Mesenchymal stem cell (in vitro differentiated cells and primary cell): ENCODE measurements around the gene RNF121.

ENCODE experiments used
- DNase-seq: peaks from one replicate; pipeline ENCODE4 v3.0.0-alpha.2; 2013
- H2AFZ ChIP-seq: one replicate; pipeline ENCODE4 v1.6.1; 2013; ENCODE audit warnings: low read depth, mild to moderate bottlenecking, control low read depth, inconsistent platforms, low read length, moderate library complexity
- H2AK5ac ChIP-seq: 2 replicates; pipeline ENCODE4 v1.6.1; 2013; ENCODE audit warnings: low read length, moderate library complexity, mild to moderate bottlenecking, inconsistent platforms; ENCODE audit not compliant: severe bottlenecking
- H2BK120ac ChIP-seq: one replicate; pipeline ENCODE4 v1.6.1; 2013; ENCODE audit warnings: low read depth, mild to moderate bottlenecking, inconsistent platforms, low read length, moderate library complexity
- H2BK12ac ChIP-seq, 2 experiments: one replicate each; pipeline ENCODE4 v1.6.1; 2013; ENCODE audit warnings: inconsistent platforms in 2 of 2, low read length in 2 of 2, mild to moderate bottlenecking in 2 of 2, moderate library complexity in 2 of 2, control low read depth in 1 of 2
- H2BK15ac ChIP-seq: one replicate; pipeline ENCODE4 v1.6.1; 2013; ENCODE audit warnings: mild to moderate bottlenecking, low read depth, inconsistent platforms; ENCODE audit not compliant: poor library complexity, severe bottlenecking
- H2BK5ac ChIP-seq: 2 replicates; pipeline ENCODE4 v1.6.1; 2013; ENCODE audit warnings: low read depth, mild to moderate bottlenecking, low read length, control low read depth, inconsistent platforms; ENCODE audit not compliant: poor library complexity, severe bottlenecking
- H3K14ac ChIP-seq, 2 experiments: one replicate each; pipeline ENCODE4 v1.6.1; 2013; ENCODE audit warnings: inconsistent platforms in 2 of 2, low read length in 2 of 2, control low read depth in 1 of 2, mild to moderate bottlenecking in 1 of 2, moderate library complexity in 1 of 2
- H3K18ac ChIP-seq, 2 experiments: one replicate each; pipeline ENCODE4 v1.6.1; 2013; ENCODE audit warnings: inconsistent platforms in 2 of 2, low read length in 2 of 2, control low read depth in 1 of 2, low read depth in 1 of 2, mild to moderate bottlenecking in 1 of 2
- H3K23ac ChIP-seq, 2 experiments: one replicate each; pipeline ENCODE4 v1.6.1; 2013; ENCODE audit warnings: inconsistent platforms in 2 of 2, low read length in 2 of 2, mild to moderate bottlenecking in 2 of 2, moderate library complexity in 2 of 2, control low read depth in 1 of 2
- H3K27ac ChIP-seq: 2 replicates; pipeline ENCODE4 v1.5.1; 2013; ENCODE audit warnings: mild to moderate bottlenecking, moderate library complexity, low read length, control low read depth, inconsistent platforms; ENCODE audit not compliant: poor library complexity, severe bottlenecking
- H3K27me3 ChIP-seq, 2 experiments: 2 replicates each; pipeline versions ENCODE4 v1.6.1 to v1.7.0; 2013; ENCODE audit warnings: low read length in 2 of 2, mild to moderate bottlenecking in 2 of 2, moderate library complexity in 2 of 2, control low read depth in 1 of 2, inconsistent platforms in 1 of 2; ENCODE audit not compliant: control insufficient read depth in 1 of 2, insufficient read depth in 1 of 2
- H3K36me3 ChIP-seq, 2 experiments: 2 replicates each; pipeline versions ENCODE4 v1.6.1 to v1.7.0; 2013; ENCODE audit warnings: low read length in 2 of 2, control low read depth in 1 of 2, inconsistent platforms in 1 of 2, low read depth in 1 of 2, mild to moderate bottlenecking in 1 of 2; ENCODE audit not compliant: insufficient read depth in 2 of 2, control insufficient read depth in 1 of 2
- H3K4ac ChIP-seq, 2 experiments: one replicate each; pipeline ENCODE4 v1.6.1; 2013; ENCODE audit warnings: inconsistent platforms in 2 of 2, low read length in 2 of 2, mild to moderate bottlenecking in 2 of 2, moderate library complexity in 2 of 2, control low read depth in 1 of 2, low read depth in 1 of 2
- H3K4me1 ChIP-seq: 2 replicates; pipeline ENCODE4 v1.6.1; 2013; ENCODE audit warnings: low read depth, low read length, control low read depth; ENCODE audit not compliant: control insufficient read depth, insufficient read depth
- H3K4me2 ChIP-seq: 2 replicates; pipeline ENCODE4 v1.6.1; 2013; ENCODE audit warnings: low read length, mild to moderate bottlenecking, inconsistent platforms; ENCODE audit not compliant: poor library complexity, severe bottlenecking
- H3K4me3 ChIP-seq, 2 experiments: 2 replicates each; pipeline versions ENCODE4 v1.5.1 to v1.7.0; 2013; ENCODE audit warnings: low read length in 2 of 2, mild to moderate bottlenecking in 2 of 2, control low read depth in 1 of 2, low read depth in 1 of 2; ENCODE audit not compliant: insufficient read depth in 1 of 2
- H3K79me1 ChIP-seq: replicated peaks from 2 replicates; pipeline ENCODE4 v1.6.1; 2013; ENCODE audit warnings: mild to moderate bottlenecking, control low read depth, low read length, inconsistent platforms; ENCODE audit not compliant: poor library complexity, severe bottlenecking
- H3K9ac ChIP-seq: 2 replicates; pipeline ENCODE4 v1.7.0; 2013; ENCODE audit warnings: mild to moderate bottlenecking, low read length, moderate library complexity
- H3K9me3 ChIP-seq: 2 replicates; pipeline ENCODE4 v1.7.0; 2013; ENCODE audit warnings: mild to moderate bottlenecking, low read length; ENCODE audit not compliant: control insufficient read depth
- H4K8ac ChIP-seq: one replicate; pipeline ENCODE4 v1.6.1; 2013; ENCODE audit warnings: inconsistent platforms, mild to moderate bottlenecking, low read length, moderate library complexity
- H4K91ac ChIP-seq: one replicate; pipeline ENCODE4 v1.6.1; 2013; ENCODE audit warnings: mild to moderate bottlenecking, low read length, inconsistent platforms
- WGBS: methylation state at CpG from one replicate; pipeline ENCODE4 v1.1.7; 2013; ENCODE audit warnings: mixed read lengths; 5-methylcytosine and 5-hydroxymethylcytosine counted together

RNF121 gene

DNA sequence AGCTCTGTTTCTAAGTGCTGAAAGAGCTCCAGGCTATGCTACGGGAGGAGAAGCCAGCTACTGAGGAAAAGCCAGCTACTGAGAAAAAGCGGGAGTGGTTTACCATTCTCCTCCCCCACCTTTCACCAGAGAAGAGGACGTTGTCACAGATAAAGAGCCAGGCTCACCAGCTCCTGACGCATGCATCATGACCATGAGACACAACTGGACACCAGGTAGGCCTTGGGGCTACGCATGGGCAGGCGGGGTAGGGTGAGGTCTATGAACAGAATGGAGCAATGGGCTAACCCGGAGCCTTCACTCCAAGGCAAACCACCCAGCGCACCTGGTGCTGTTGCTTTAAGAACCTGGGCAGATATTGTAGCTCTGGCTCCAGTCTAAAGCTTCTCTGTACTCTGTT is 71.0 kb downstream of the RNF121 start:
- WGBS = 93% methylated on average over 8 of the region's 8 CpGs
- Histone ChIP-seq H4K91ac (no peak overlapping the region), H2BK12ac (no peak overlapping the region), H4K8ac (no peak overlapping the region), H2AFZ (no peak overlapping the region), H3K79me1 (peaks cover 35% of the 10 kb centered on the region), H3K9ac (peak overlapping the region; percentile 7), H3K36me3 (peaks cover 46 to 85% of the 10 kb centered on the region in 2 experiments), H3K4me1 (peaks cover 27% of the 10 kb centered on the region), H3K9me3 (no peaks in the 10 kb centered on the region), H3K4me2 (no peak overlapping the region), H3K4ac (no peak overlapping the region), H3K14ac (no peak overlapping the region), H3K27me3 (no peaks in the 10 kb centered on the region), H3K27ac (peak overlapping the region; percentile 21), H2BK5ac (no peak overlapping the region), H3K4me3 (peak overlapping the region in 1 of 2 experiments; percentile 3), H3K18ac (no peak overlapping the region), H3K23ac (no peak overlapping the region), H2BK15ac (no peak overlapping the region), H2BK120ac (no peak overlapping the region), H2AK5ac (no peak overlapping the region)
- DNase-seq = no peak

DNA sequence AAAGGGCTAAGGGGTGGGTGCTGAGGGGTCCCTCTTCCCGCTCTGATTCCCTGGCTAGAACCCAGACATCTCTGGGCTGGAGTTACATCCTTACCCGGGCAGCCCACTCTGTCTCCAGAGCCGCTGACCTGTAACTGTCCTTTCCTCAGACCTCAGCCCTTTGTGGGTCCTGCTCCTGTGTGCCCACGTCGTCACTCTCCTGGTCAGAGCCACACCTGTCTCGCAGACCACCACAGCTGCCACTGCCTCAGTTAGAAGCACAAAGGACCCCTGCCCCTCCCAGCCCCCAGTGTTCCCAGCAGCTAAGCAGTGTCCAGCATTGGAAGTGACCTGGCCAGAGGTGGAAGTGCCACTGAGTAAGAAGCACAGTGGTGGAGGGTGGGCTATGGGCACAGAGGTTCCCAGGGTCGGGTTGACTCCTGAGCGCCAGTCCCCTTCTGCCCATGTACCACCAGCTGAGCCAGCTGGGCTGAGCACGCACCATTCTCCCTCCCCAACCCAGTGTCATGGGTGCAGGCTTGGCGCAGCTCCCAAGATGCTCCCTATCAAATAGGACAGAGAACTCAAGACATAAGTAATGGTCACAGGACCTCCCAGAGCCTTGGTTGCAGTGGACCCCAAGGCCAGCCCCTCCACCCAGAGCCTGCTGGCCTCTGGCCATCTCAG is 71.5 kb downstream of the RNF121 start:
- WGBS = 95% methylated on average over 10 of the region's 10 CpGs
- Histone ChIP-seq H2BK120ac (no peak overlapping the region), H3K4me2 (no peak overlapping the region)

DNA sequence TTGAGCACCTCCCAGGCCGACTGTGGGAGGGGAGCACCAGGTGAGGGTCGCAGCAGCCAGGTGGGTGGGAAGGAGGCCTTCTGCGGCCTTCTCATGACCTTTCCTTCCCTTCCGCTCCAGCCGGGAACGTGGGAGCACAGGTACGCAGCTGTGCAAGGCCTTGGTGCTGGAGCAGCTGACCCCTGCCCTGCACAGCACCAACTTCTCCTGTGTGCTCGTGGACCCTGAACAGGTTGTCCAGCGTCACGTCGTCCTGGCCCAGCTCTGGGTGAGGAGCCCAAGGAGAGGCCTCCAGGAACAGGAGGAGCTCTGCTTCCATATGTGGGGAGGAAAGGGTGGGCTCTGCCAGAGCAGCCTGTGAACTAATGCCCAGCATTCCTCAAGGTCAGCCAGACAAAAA is 72.4 kb downstream of the RNF121 start:
- no peak overlapping the region for H2AK5ac ChIP-seq
- WGBS = 99% methylated on average over 11 of the region's 11 CpGs

More for the DNA sequence above, 71.5 kb downstream of the RNF121 start:
- H2AK5ac ChIP-seq = no peak overlapping the region
- no peak overlapping the region for H3K18ac ChIP-seq
- no peak overlapping the region for H4K8ac ChIP-seq
- no peak overlapping the region for H3K4ac ChIP-seq
- H2BK15ac ChIP-seq = no peak overlapping the region
- no peaks in the 10 kb centered on the region for H3K9me3 ChIP-seq
- H2BK5ac ChIP-seq = no peak overlapping the region
- H3K4me1 ChIP-seq = peaks cover 32% of the 10 kb centered on the region
- H3K23ac ChIP-seq = no peak overlapping the region
- H4K91ac ChIP-seq = no peak overlapping the region
- H3K14ac ChIP-seq = no peak overlapping the region
- peaks cover 35% of the 10 kb centered on the region for H3K79me1 ChIP-seq
- H3K9ac ChIP-seq = no peak overlapping the region
- no peak overlapping the region for H3K4me3 ChIP-seq
- H2BK12ac ChIP-seq = no peak overlapping the region
- H3K27ac ChIP-seq = no peak overlapping the region
- H3K27me3 ChIP-seq = no peaks in the 10 kb centered on the region
- no peak for DNase-seq
- H3K36me3 ChIP-seq = peaks cover 51 to 87% of the 10 kb centered on the region in 2 experiments
- H2AFZ ChIP-seq = no peak overlapping the region

DNA sequence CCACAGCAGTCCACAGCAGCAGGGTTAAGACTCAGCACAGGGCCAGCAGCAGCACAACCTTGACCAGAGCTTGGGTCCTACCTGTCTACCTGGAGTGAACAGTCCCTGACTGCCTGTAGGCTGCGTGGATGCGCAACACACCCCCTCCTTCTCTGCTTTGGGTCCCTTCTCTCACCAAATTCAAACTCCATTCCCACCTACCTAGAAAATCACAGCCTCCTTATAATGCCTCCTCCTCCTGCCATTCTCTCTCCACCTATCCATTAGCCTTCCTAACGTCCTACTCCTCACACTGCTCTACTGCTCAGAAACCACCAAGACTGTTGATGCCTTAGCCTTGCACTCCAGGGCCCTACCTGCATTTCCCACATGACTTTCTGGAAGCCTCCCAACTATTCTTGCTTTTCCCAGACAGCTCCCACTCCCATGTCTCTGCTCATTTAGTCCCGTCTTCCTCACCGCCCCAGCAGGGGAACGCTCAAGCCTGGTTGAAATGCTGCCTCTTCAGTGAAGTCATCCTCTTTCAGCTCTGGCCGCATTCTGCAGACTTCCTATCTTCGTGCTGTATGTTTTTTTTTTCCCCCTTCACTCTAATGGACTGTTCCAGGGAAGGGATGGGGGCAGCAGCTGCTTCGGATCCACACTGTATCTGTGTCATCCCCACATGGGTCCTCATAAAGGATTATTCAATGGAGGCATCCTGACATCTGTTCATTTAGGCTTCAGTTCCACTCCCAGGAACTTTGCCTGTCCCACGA is 73.2 kb downstream of the RNF121 start:
- H2BK120ac ChIP-seq = no peak overlapping the region
- H2AK5ac ChIP-seq = no peak overlapping the region
- no peak overlapping the region for H3K23ac ChIP-seq
- H3K4me3 ChIP-seq = no peak overlapping the region
- H3K27ac ChIP-seq = peak overlapping the region; percentile 27
- H2BK5ac ChIP-seq = no peak overlapping the region
- no peak overlapping the region for H2BK12ac ChIP-seq
- H3K4ac ChIP-seq = no peak overlapping the region
- no peak overlapping the region for H3K14ac ChIP-seq
- H2AFZ ChIP-seq = no peak overlapping the region
- 86% methylated on average over 10 of the region's 10 CpGs for WGBS
- H3K79me1 ChIP-seq = peaks cover 24% of the 10 kb centered on the region
- H3K9ac ChIP-seq = no peak overlapping the region
- no peak overlapping the region for H3K4me2 ChIP-seq
- peaks cover 32% of the 10 kb centered on the region for H3K4me1 ChIP-seq
- H2BK15ac ChIP-seq = no peak overlapping the region
- no peak overlapping the region for H3K18ac ChIP-seq
- H4K8ac ChIP-seq = no peak overlapping the region
- H3K36me3 ChIP-seq = peaks cover 65 to 89% of the 10 kb centered on the region in 2 experiments
- H3K9me3 ChIP-seq = no peaks in the 10 kb centered on the region
- no peak overlapping the region for H4K91ac ChIP-seq
- no peak for DNase-seq
- H3K27me3 ChIP-seq = no peaks in the 10 kb centered on the region

More for the DNA sequence above, 72.4 kb downstream of the RNF121 start:
- H3K36me3 ChIP-seq = peaks cover 58 to 88% of the 10 kb centered on the region in 2 experiments
- H3K4me3 ChIP-seq = no peak overlapping the region
- no peak overlapping the region for H3K27ac ChIP-seq
- H3K4me2 ChIP-seq = no peak overlapping the region
- no peak overlapping the region for H2BK120ac ChIP-seq
- peaks cover 32% of the 10 kb centered on the region for H3K4me1 ChIP-seq
- no peaks in the 10 kb centered on the region for H3K27me3 ChIP-seq
- H2AFZ ChIP-seq = no peak overlapping the region
- H3K9ac ChIP-seq = no peak overlapping the region
- no peak overlapping the region for H3K4ac ChIP-seq
- H4K91ac ChIP-seq = no peak overlapping the region
- H3K18ac ChIP-seq = no peak overlapping the region
- no peaks in the 10 kb centered on the region for H3K9me3 ChIP-seq
- H2BK5ac ChIP-seq = no peak overlapping the region
- peaks cover 29% of the 10 kb centered on the region for H3K79me1 ChIP-seq
- H4K8ac ChIP-seq = no peak overlapping the region
- DNase-seq = no peak
- no peak overlapping the region for H2BK15ac ChIP-seq
- H3K14ac ChIP-seq = no peak overlapping the region
- no peak overlapping the region for H2BK12ac ChIP-seq
- no peak overlapping the region for H3K23ac ChIP-seq
